ENCODE measurements around the gene MAP3K14.
"Not testable (repeated sequence)": the region's sequence is repeated elsewhere in the genome, so short reads cannot be mapped to it uniquely, and the experiment has no call there.

The MAP3K14 gene

GRCh38 chr17:45302220-45302619 lies 14.6 kb downstream of the MAP3K14 start:
- not testable (repeated sequence) for DNase-seq (ENCODE audit: low read depth, low spot score)

GRCh38 chr17:45301674-45302073 lies 15.1 kb downstream of the MAP3K14 start:
- DNase-seq (ENCODE audit: low read depth, low spot score), result no peak

- DNase-seq (ENCODE audit: low read depth, low spot score), result no peak
Measured at GRCh38 chr17:45300060-45300751, 16.6 kb downstream of the MAP3K14 start.

- no peak for DNase-seq (ENCODE audit: low read depth, low spot score)
Measured at GRCh38 chr17:45299361-45299760, 17.5 kb downstream of the MAP3K14 start.

- no peak for DNase-seq (ENCODE audit: low read depth, low spot score)
Measured at GRCh38 chr17:45298546-45299285, 18.1 kb downstream of the MAP3K14 start.

GRCh38 chr17:45296833-45297124 lies 20.0 kb downstream of the MAP3K14 start:
- DNase-seq (ENCODE audit: low read depth, low spot score), result no peak

GRCh38 chr17:45296003-45296832 lies 20.6 kb downstream of the MAP3K14 start:
- DNase-seq (ENCODE audit: low read depth, low spot score), result no peak

- no peak for DNase-seq (ENCODE audit: low read depth, low spot score)
Measured at GRCh38 chr17:45294506-45294905, 22.3 kb downstream of the MAP3K14 start.

- DNase-seq (ENCODE audit: low read depth, low spot score), result peak; percentile 78
Measured at GRCh38 chr17:45293413-45294211, 23.2 kb downstream of the MAP3K14 start.

GRCh38 chr17:45292696-45293412 lies 24.0 kb downstream of the MAP3K14 start:
- DNase-seq (ENCODE audit: low read depth, low spot score), result no peak

- no peak for DNase-seq (ENCODE audit: low read depth, low spot score)
Measured at GRCh38 chr17:45291171-45291805, 25.5 kb downstream of the MAP3K14 start.

GRCh38 chr17:45290269-45290765 lies 26.5 kb downstream of the MAP3K14 start:
- DNase-seq (ENCODE audit: low read depth, low spot score), result no peak

- no peak for DNase-seq (ENCODE audit: low read depth, low spot score)
Measured at GRCh38 chr17:45289301-45290268, 27.2 kb downstream of the MAP3K14 start.

GRCh38 chr17:45288825-45289224 lies 28.0 kb downstream of the MAP3K14 start:
- no peak for DNase-seq (ENCODE audit: low read depth, low spot score)

GRCh38 chr17:45287526-45288500 lies 29.0 kb downstream of the MAP3K14 start:
- DNase-seq (ENCODE audit: low read depth, low spot score), result no peak

GRCh38 chr17:45286286-45286685 lies 30.5 kb downstream of the MAP3K14 start:
- no peak for DNase-seq (ENCODE audit: low read depth, low spot score)

- DNase-seq (ENCODE audit: low read depth, low spot score), result no peak
Measured at GRCh38 chr17:45284176-45285140, 32.4 kb downstream of the MAP3K14 start.

Data from brain pericyte (primary cell).